ENCODE measurements around the gene RFPL3.

Gene RFPL3

DNA sequence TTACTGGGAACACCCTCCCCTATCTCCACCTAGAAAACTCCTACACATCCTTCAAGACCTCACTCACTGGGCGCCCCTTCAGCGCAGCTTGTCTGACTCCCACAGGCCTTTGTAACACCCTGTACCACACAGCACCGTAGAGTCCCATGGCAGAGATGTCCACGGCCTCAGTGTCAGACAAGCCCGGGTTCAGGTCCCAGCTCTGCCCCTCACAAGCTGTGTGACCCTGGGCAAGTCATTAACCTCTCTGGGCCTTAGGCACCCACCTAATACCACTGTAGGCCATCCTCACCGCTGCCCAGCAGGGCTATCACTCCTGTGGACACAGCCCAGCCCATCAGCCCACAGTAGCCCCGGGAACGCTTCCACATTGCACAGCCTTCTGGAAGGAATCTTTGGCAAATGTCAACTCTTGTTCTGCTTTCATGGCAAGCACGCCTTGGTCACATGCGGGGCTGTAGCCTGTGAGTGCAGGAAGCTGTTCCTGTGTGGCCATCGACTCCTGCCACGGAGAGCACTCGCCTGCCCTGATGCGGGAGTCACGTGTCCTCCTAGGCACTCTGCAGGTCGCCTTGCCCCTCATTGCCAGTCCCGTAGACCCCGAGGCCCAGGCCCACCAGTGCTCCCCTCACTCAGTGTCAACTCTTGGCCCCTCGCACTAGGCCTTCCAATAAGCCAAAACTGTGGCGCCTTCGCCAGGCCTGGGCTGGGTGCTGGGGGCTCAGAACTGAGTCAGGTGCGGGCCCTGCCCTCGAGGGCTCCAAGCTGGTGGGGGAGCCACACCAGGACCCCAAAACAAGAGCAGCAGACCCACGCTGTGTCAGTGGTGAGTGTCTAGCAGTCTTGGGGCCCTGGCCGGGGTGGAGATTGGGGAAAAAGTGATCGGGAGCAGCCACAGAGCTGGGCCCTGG is 32.9 kb upstream of the RFPL3 start:
- DNase-seq (ENCODE audit: low read depth), result no peak
- no peak for TF ChIP-seq CTCF (IDR thresholded peaks at IDR 0.05; ENCODE audit: insufficient read depth, low read depth, low read length, missing control alignments)
- no peak overlapping the region for H3K4me3 ChIP-seq (ENCODE audit: low read depth, low read length)

DNA sequence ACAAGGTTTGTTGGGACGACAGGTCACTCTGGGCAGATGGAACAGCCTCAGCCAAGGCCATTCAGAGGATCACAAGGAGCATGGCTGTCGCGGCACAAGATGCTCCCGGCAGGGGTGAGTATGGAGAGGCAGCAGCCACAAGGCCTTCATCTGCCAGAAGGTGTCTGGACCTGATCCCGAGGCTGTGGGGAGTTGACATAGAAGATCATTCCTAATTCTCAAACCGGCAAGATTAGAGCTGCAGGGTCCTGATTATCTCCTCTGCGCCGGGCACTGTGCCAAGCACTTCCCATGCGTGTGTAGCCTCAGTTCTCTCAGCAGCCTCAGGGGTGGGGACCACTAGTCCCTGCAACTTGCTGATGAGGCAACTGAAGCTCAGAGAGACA is 32.3 kb upstream of the RFPL3 start:
- TF ChIP-seq CTCF (IDR thresholded peaks at IDR 0.05; ENCODE audit: insufficient read depth, low read depth, low read length, missing control alignments), result no peak
- DNase-seq (ENCODE audit: low read depth), result no peak
- no peak overlapping the region for H3K4me3 ChIP-seq (ENCODE audit: low read depth, low read length)

GRCh38 chr22:32325811-32326237 is 31.8 kb upstream of the RFPL3 start:
- TF ChIP-seq CTCF (IDR thresholded peaks at IDR 0.05; ENCODE audit: insufficient read depth, low read depth, low read length, missing control alignments), result no peak
- no peak overlapping the region for H3K4me3 ChIP-seq (ENCODE audit: low read depth, low read length)
- no peak for DNase-seq (ENCODE audit: low read depth)

DNA sequence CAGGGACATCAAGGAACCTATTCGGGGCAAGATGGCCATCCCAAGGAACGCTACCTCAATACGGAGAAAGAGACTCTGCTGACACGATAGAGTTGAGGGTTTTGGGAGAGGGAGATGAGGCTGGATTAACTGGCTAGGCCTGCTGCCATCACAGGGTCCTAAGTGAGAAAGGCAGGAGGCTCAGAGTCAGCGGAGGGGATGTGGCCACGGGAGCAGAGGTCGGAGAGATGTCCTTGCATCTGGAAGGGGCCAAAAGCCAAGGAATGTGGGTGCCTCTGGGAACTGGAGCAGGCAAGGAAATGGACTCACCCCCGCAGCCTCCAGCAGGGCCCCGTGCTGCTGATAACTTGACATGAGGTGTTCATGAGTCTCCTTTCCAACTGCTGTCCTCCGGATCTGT is 31.0 kb upstream of the RFPL3 start:
- no peak overlapping the region for H3K4me3 ChIP-seq (ENCODE audit: low read depth, low read length)
- TF ChIP-seq CTCF (IDR thresholded peaks at IDR 0.05; ENCODE audit: insufficient read depth, low read depth, low read length, missing control alignments), result no peak
- DNase-seq (ENCODE audit: low read depth), result no peak

- H3K4me3 ChIP-seq (ENCODE audit: low read depth, low read length), result no peak overlapping the region
- no peak for DNase-seq (ENCODE audit: low read depth)
- no peak for TF ChIP-seq CTCF (IDR thresholded peaks at IDR 0.05; ENCODE audit: insufficient read depth, low read depth, low read length, missing control alignments)
Observed at GRCh38 chr22:32327066-32327465, 30.6 kb upstream of the RFPL3 start.

DNA sequence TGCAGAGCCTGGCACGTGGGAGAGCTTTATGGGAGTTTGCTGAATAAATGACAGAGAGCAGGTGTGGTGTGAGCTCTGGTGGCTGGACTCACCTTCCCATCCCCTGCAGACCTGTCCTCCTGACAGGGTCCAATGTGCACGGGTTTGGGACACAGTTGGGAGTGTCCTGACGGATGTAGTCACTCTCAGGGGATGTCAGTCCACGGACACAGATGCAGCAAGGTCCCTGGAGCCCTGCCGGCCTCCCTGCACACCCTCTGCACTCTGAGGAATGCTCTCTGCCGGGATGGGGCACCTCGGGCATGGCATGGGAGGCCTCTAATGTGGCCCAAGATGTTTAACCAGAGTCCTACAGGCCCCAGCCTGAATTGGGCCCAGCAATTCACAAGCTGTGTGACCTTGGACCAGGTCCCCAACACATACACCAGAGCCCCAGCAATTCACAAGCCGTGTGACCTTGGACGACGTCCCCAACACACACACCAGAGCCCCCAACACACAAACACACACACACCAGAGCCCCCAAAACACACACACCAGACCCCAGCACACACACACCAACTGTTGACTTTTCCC is 30.0 kb upstream of the RFPL3 start:
- no peak for DNase-seq (ENCODE audit: low read depth)
- H3K4me3 ChIP-seq (ENCODE audit: low read depth, low read length), result no peak overlapping the region
- no peak for TF ChIP-seq CTCF (IDR thresholded peaks at IDR 0.05; ENCODE audit: insufficient read depth, low read depth, low read length, missing control alignments)

All from GM12865 (cell line).